ENCODE data around the gene SLC43A2.

Gene SLC43A2

GRCh38 chr17:1638624-1639300, 10.1 kb upstream of the SLC43A2 start:
- no peak for ATAC-seq
- TF ChIP-seq SNAI2 (CRISPR knock-in tag; IDR thresholded peaks at IDR 0.05) (no peak), GLIS3 (CRISPR knock-in tag; IDR thresholded peaks at IDR 0.05) (no peak), POU6F1 (CRISPR knock-in tag; IDR thresholded peaks at IDR 0.05; ENCODE audit: borderline replicate concordance, low read depth) (no peak), ZFP30 (CRISPR knock-in tag; IDR thresholded peaks at IDR 0.05) (no peak), PPARA (CRISPR knock-in tag; IDR thresholded peaks at IDR 0.05; ENCODE audit: borderline replicate concordance) (no peak), ZC3H10 (CRISPR knock-in tag; IDR thresholded peaks at IDR 0.05) (no peak), TCF4 (CRISPR knock-in tag; IDR thresholded peaks at IDR 0.05; ENCODE audit: borderline replicate concordance) (no peak), ZNF8 (CRISPR knock-in tag; IDR thresholded peaks at IDR 0.05) (no peak), ZFP3 (CRISPR knock-in tag; IDR thresholded peaks at IDR 0.05) (no peak), ESRRG (CRISPR knock-in tag; IDR thresholded peaks at IDR 0.05) (no peak), ARNTL (CRISPR knock-in tag; IDR thresholded peaks at IDR 0.05; ENCODE audit: borderline replicate concordance, low read depth) (no peak), CSRNP3 (CRISPR knock-in tag; IDR thresholded peaks at IDR 0.05) (no peak), ZNF565 (CRISPR knock-in tag; conservative IDR thresholded peaks at IDR 0.05; ENCODE audit: low read depth) (no peak), TOX (CRISPR knock-in tag; IDR thresholded peaks at IDR 0.05; ENCODE audit: borderline replicate concordance) (no peak), ZNF70 (CRISPR knock-in tag; IDR thresholded peaks at IDR 0.05) (no peak), ISL1 (CRISPR knock-in tag; IDR thresholded peaks at IDR 0.05) (no peak), OSR1 (CRISPR knock-in tag; IDR thresholded peaks at IDR 0.05) (no peak), TSHZ2 (CRISPR knock-in tag; IDR thresholded peaks at IDR 0.05) (no peak)

- no peak for ATAC-seq
- TF ChIP-seq ZNF565 (CRISPR knock-in tag; conservative IDR thresholded peaks at IDR 0.05; ENCODE audit: low read depth) (no peak), ESRRG (CRISPR knock-in tag; IDR thresholded peaks at IDR 0.05) (no peak), PATZ1 (CRISPR knock-in tag; IDR thresholded peaks at IDR 0.05; ENCODE audit: borderline replicate concordance) (no peak), ZC3H10 (CRISPR knock-in tag; IDR thresholded peaks at IDR 0.05) (no peak), BACH2 (CRISPR knock-in tag; IDR thresholded peaks at IDR 0.05; ENCODE audit: borderline replicate concordance) (no peak), TCF4 (CRISPR knock-in tag; IDR thresholded peaks at IDR 0.05; ENCODE audit: borderline replicate concordance) (no peak), ZFP30 (CRISPR knock-in tag; IDR thresholded peaks at IDR 0.05) (no peak), CSRNP3 (CRISPR knock-in tag; IDR thresholded peaks at IDR 0.05) (no peak), ZNF70 (CRISPR knock-in tag; IDR thresholded peaks at IDR 0.05) (no peak), ISL1 (CRISPR knock-in tag; IDR thresholded peaks at IDR 0.05) (no peak), ZFP3 (CRISPR knock-in tag; IDR thresholded peaks at IDR 0.05) (no peak), PPARA (CRISPR knock-in tag; IDR thresholded peaks at IDR 0.05; ENCODE audit: borderline replicate concordance) (no peak)
These were observed 9.5 kb upstream of the SLC43A2 start for GRCh38 chr17:1638171-1638590.

Data from SK-N-SH treated with all-trans-retinoic acid at 6 μM for 48 hours (cell line).